Activated T-helper 2 cell treated with anti-CD3 and anti-CD28 coated beads, Interferon-gamma antibody, Interleukin-2, Interleukin-4, amounts not matched to agents 10 μg/mL and 5 μg/mL and 100 μg/mL, durations not matched to agents 14 hours and 24 hours and 36 hours (primary cell): ENCODE data around the gene RAPGEF5. TPM values are rescaled to one million over a fixed set of nuclear protein-coding genes. Genes with fewer than 3 reads are reported as not detected.
A peak's percentile ranks its signal among the peaks of the same experiment; 100 is the strongest.

Experiments
- DNase-seq: peaks from one replicate; pipeline ENCODE4 v3.0.0; 2021; ENCODE audit warnings: low spot score
- H3K27ac Mint-ChIP-seq: one replicate; pipeline ENCODE4 v1.8.0; 2021; ENCODE audit warnings: mixed read lengths
- H3K27me3 Mint-ChIP-seq: one replicate; pipeline ENCODE4 v1.8.0; 2021; ENCODE audit warnings: low read depth, mixed read lengths
- H3K36me3 Mint-ChIP-seq: one replicate; pipeline ENCODE4 v1.8.0; 2021; ENCODE audit warnings: low read depth, mixed read lengths
- H3K4me1 Mint-ChIP-seq: one replicate; pipeline ENCODE4 v1.8.0; 2021; ENCODE audit warnings: low read depth, mixed read lengths
- H3K4me3 Mint-ChIP-seq: one replicate; pipeline ENCODE4 v1.8.0; 2021; ENCODE audit warnings: low read depth, mild to moderate bottlenecking, moderate library complexity, mixed read lengths
- H3K9me3 Mint-ChIP-seq: one replicate; pipeline ENCODE4 v1.8.0; 2021; ENCODE audit warnings: mixed read lengths
- intact Hi-C: fragments of 100-400 bp; cut with micrococcal nuclease; formaldehyde crosslinking; loops from one replicate; pipeline ENCODE4 v1.15.1; 2023
- total RNA-seq: library from RNA; stranded (reverse); gene quantifications from 2 replicates; pipeline ENCODE4 v1.2.3, GENCODE V29; 2022

RAPGEF5 gene
- total RNA-seq, 1 donor from 2014 or later = 0.82 TPM

GRCh38 chr7:22373388-22373787 lies 16.4 kb upstream of the RAPGEF5 start:
- H3K4me1 Mint-ChIP-seq = no peaks in the 10 kb centered on the region
- H3K27ac Mint-ChIP-seq = no peak overlapping the region
- H3K36me3 Mint-ChIP-seq = no peaks in the 10 kb centered on the region
- peaks cover 20% of the 10 kb centered on the region for H3K27me3 Mint-ChIP-seq
- no peaks in the 10 kb centered on the region for H3K9me3 Mint-ChIP-seq
- no peak for DNase-seq
- intact Hi-C loops = no loop called here
- H3K4me3 Mint-ChIP-seq = no peak overlapping the region

DNA sequence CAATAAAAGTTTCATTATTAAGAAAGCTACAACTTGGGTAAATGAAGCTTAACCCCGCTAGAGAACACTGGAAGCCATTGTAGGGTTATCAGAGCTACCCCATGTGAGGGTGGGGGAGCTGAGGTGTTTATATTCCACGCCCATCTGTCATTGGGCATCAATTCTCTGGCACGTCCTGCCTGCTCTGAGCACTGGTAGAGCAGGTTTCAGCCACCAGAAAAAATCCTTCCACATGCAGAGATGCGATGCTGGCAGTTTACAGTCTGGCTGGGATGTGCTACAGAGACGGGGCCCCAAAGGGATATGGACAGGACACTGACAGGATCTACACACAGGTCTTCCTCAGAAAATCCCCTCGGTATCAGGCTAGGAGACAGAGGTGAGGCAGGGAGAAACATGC lies 15.9 kb upstream of the RAPGEF5 start:
- no peaks in the 10 kb centered on the region for H3K4me1 Mint-ChIP-seq
- H3K27me3 Mint-ChIP-seq = peaks cover 20% of the 10 kb centered on the region
- intact Hi-C loops = no loop called here
- no peaks in the 10 kb centered on the region for H3K9me3 Mint-ChIP-seq
- no peak overlapping the region for H3K4me3 Mint-ChIP-seq
- H3K36me3 Mint-ChIP-seq = no peaks in the 10 kb centered on the region
- no peak overlapping the region for H3K27ac Mint-ChIP-seq
- no peak for DNase-seq

DNA sequence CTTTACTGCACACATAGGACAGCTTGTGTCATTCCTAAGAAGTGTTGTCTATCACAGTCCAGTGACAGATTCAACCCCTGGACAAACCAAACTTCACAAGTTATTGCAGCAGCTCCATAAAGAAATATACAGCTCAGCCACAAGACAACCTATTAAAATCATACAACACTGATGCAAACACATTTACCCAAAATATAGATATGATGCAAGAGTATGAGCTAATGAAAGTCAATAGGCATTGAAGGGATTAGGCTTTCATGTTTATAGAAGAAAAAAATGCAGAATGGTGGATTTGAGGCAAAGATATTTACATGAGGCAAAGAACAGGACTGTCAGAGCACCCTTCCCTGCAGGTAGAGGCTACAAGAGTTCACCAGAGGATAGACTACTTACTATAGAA lies 14.9 kb upstream of the RAPGEF5 start:
- intact Hi-C loops = no loop called here
- no peaks in the 10 kb centered on the region for H3K9me3 Mint-ChIP-seq
- DNase-seq = no peak
- H3K36me3 Mint-ChIP-seq = no peaks in the 10 kb centered on the region
- no peak overlapping the region for H3K27ac Mint-ChIP-seq
- H3K27me3 Mint-ChIP-seq = peaks cover 16% of the 10 kb centered on the region
- H3K4me1 Mint-ChIP-seq = no peaks in the 10 kb centered on the region
- no peak overlapping the region for H3K4me3 Mint-ChIP-seq

GRCh38 chr7:22364900-22365299 lies 7.9 kb upstream of the RAPGEF5 start:
- Mint-ChIP-seq H3K4me1 (no peaks in the 10 kb centered on the region), H3K9me3 (no peaks in the 10 kb centered on the region), H3K27ac (no peak overlapping the region), H3K36me3 (no peaks in the 10 kb centered on the region), H3K4me3 (no peak overlapping the region), H3K27me3 (peaks cover 13% of the 10 kb centered on the region)
- DNase-seq = no peak
- intact Hi-C loops = no loop called here

DNA sequence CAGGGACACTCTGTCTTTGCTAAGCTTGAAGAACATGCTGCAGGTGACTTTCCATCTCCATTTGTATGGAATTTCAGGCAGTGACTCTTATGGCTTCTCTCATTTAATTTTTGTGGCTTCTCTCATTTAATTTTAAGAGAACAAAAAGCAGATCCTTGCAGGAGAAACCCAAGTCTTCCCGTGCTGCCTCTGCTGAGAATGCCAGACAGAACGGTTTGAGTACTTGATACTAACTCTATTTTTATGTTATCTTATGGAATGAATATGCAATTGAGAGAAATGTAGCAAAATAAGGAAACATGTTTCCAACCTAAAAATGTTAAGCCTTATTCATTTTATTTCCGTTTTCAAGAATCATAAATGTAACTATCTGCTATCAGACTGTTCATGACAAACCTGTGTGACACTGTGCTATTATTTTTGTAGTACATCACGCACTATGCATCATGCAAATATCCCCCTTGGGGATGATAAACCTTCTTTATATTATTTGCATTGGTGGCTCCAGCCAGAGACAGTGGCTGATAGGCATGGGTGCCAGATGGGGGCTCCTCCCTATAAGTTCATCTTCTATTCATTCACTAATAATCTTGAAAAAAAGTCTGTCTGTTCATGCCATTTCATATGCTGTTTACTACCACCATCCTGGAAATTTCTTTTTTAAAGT lies 6.9 kb upstream of the RAPGEF5 start:
- Mint-ChIP-seq H3K27me3 (peaks cover 17% of the 10 kb centered on the region), H3K36me3 (no peaks in the 10 kb centered on the region), H3K4me1 (no peaks in the 10 kb centered on the region), H3K27ac (no peak overlapping the region), H3K9me3 (no peaks in the 10 kb centered on the region), H3K4me3 (no peak overlapping the region)
- DNase-seq = no peak
- intact Hi-C loops = no loop called here

- Mint-ChIP-seq H3K27ac (no peak overlapping the region), H3K9me3 (no peaks in the 10 kb centered on the region), H3K4me3 (no peak overlapping the region), H3K36me3 (no peaks in the 10 kb centered on the region), H3K4me1 (peaks cover 2% of the 10 kb centered on the region), H3K27me3 (peaks cover 30% of the 10 kb centered on the region)
- intact Hi-C loops = no loop called here
- no peak for DNase-seq
Measured at GRCh38 chr7:22361795-22362194, 4.8 kb upstream of the RAPGEF5 start.

DNA sequence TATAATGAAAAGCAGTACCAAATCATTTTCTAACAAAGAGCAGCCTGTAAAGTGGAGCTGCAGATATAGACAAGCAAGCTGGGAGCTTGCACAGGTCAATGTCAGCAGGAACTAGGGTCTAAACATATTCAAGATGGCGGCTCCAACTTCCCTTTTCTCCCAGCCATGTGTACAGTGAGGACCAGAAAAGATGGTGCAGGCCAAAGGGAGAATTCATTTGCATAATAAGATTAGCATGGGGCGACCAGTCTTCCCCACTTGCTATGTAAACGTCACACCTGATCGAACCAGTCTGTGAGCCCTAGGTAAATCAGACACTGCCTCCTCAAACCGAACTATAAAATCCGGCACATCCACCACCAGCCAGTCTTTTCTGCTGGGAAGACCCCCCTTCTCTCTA lies 4.4 kb upstream of the RAPGEF5 start:
- no peaks in the 10 kb centered on the region for H3K9me3 Mint-ChIP-seq
- H3K27me3 Mint-ChIP-seq = peaks cover 30% of the 10 kb centered on the region
- DNase-seq = no peak
- H3K4me1 Mint-ChIP-seq = peaks cover 2% of the 10 kb centered on the region
- intact Hi-C loops = no loop called here
- no peak overlapping the region for H3K27ac Mint-ChIP-seq
- no peak overlapping the region for H3K4me3 Mint-ChIP-seq
- no peaks in the 10 kb centered on the region for H3K36me3 Mint-ChIP-seq

GRCh38 chr7:22358820-22359697 lies 2.1 kb upstream of the RAPGEF5 start:
- peaks cover 2% of the 10 kb centered on the region for H3K4me1 Mint-ChIP-seq
- H3K27ac Mint-ChIP-seq = no peak overlapping the region
- no peak overlapping the region for H3K4me3 Mint-ChIP-seq
- no peak for DNase-seq
- intact Hi-C loops = no loop called here
- H3K27me3 Mint-ChIP-seq = peaks cover 39% of the 10 kb centered on the region
- no peaks in the 10 kb centered on the region for H3K36me3 Mint-ChIP-seq
- peaks cover 4% of the 10 kb centered on the region for H3K9me3 Mint-ChIP-seq

- H3K36me3 Mint-ChIP-seq = no peaks in the 10 kb centered on the region
- H3K27me3 Mint-ChIP-seq = peaks cover 43% of the 10 kb centered on the region
- H3K9me3 Mint-ChIP-seq = peaks cover 4% of the 10 kb centered on the region
- intact Hi-C loops = no loop called here
- no peak for DNase-seq
- H3K27ac Mint-ChIP-seq = no peak overlapping the region
- H3K4me1 Mint-ChIP-seq = peaks cover 2% of the 10 kb centered on the region
- H3K4me3 Mint-ChIP-seq = peak overlapping the region; percentile 69
Measured at GRCh38 chr7:22357311-22358175, 589 bp upstream of the RAPGEF5 start.

DNA sequence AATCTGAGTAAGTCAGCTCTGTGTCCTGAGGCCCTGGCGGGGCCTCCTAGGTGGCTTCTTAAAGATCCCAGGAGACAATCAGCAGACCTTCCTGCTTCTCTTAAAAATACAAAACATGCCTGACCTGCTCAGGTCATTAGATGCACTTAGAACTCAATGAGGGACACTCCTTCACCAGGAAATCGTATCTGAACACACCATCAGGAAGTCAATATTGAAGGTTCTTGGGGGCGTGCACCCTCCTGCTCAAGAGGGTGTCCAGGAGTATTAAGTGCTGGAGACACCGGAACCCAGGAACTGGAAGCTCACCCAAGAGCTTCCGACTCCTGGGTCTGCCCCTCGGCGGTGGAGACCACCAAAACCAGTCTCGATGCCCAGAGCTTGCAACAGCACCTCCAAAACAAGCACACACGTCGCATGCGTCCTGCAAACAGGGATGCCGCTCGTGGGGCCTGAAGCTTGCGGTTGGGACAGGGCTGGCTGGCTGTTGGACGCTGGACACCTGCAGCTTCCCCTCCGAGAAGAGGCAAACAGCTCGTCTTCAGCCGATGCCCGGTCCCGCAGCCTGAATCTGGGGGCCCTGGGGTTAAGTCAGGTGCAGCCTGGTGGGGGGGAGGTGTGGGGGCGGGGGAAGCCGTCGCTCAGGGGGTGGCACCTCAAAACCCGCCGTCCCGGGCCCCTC lies 803 bp downstream of the RAPGEF5 start:
- Mint-ChIP-seq H3K36me3 (no peaks in the 10 kb centered on the region), H3K27ac (no peak overlapping the region), H3K9me3 (peaks cover 4% of the 10 kb centered on the region)

GRCh38 chr7:22355620-22356009 lies 1.3 kb downstream of the RAPGEF5 start:
- Mint-ChIP-seq H3K4me3 (peak overlapping the region; percentile 45), H3K9me3 (peaks cover 4% of the 10 kb centered on the region), H3K27me3 (peaks cover 57% of the 10 kb centered on the region), H3K4me1 (peaks cover 2% of the 10 kb centered on the region), H3K36me3 (no peaks in the 10 kb centered on the region), H3K27ac (no peak overlapping the region)
- DNase-seq = no peak
- intact Hi-C loops = no loop called here

More for the DNA sequence above, 803 bp downstream of the RAPGEF5 start:
- intact Hi-C loops = no loop called here
- DNase-seq = no peak
- Mint-ChIP-seq H3K27me3 (peaks cover 54% of the 10 kb centered on the region), H3K4me3 (peak overlapping the region; percentile 45), H3K4me1 (peaks cover 2% of the 10 kb centered on the region)

- intact Hi-C loops = no loop called here
- Mint-ChIP-seq H3K36me3 (no peaks in the 10 kb centered on the region), H3K4me3 (no peak overlapping the region)
Measured at GRCh38 chr7:22354462-22354861, 2.5 kb downstream of the RAPGEF5 start.

More at GRCh38 chr7:22354462-22354861, 2.5 kb downstream of the RAPGEF5 start:
- Mint-ChIP-seq H3K27ac (no peak overlapping the region), H3K4me1 (peaks cover 2% of the 10 kb centered on the region), H3K27me3 (peaks cover 57% of the 10 kb centered on the region), H3K9me3 (peaks cover 4% of the 10 kb centered on the region)
- DNase-seq = no peak
